Measurements from ENCODE around the gene CDC42BPG. TPM values are rescaled to one million over a fixed set of nuclear protein-coding genes. Genes with fewer than 3 reads are reported as not detected.
A peak's percentile ranks its signal among the peaks of the same experiment; 100 is the strongest.

The CDC42BPG gene
- total and polyA plus RNA-seq, 9 of the 15 experiments (the other 6 are each of a cell fraction or from before 2014, with no cell fraction given) = 0.04 to 8.8 (median 2.1) TPM

DNA sequence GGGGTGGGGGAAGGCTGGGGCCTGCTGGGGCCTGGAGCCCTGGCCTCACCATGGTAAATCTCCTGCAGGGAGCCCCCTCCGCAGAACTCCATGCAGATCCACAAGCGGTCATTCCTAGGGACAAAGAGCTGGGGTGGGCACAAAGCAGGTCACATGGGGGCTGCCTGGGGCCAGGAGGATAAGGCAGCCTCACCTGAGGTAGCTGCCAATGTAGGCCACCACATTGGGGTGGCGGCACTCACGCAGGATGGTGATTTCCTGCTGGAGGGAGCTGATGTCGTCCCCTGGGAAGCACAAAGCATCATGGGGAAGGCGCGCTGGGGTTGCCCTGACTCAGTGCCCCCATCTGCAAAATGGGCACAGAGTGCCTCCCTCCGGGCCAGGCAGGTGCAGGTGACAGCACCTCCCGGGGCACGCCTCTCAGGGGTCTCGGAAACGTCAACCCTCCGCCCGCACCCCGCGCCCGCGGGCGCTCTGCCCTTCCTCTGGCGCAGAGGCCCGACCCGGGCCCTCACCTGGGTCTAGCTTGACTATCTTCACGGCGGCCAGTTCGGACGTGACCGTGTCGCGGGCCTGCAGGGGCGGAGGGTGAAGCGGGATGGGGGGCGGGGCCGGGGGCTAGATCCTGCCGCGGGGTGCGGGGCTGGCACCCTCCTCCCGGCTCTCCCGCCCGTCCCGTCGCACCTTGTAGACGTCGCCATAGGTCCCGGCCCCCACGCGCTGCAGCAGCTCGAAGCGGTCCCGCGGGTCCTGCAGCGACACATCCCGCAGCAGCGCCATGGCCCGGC is 41.9 kb downstream of the CDC42BPG start (continued):
- no peak for TF ChIP-seq CHD2 (IDR thresholded peaks at IDR 0.05; ENCODE audit: low read depth, low read length)
- TF ChIP-seq EHMT2 (IDR thresholded peaks at IDR 0.05) = no peak
- TF ChIP-seq MAZ (CRISPR knock-in tag; conservative IDR thresholded peaks at IDR 0.05 in 1 of 2, IDR thresholded peaks at IDR 0.05 in 1 of 2) = peak in 1 of 2 experiments; percentile 34; a peak in 1 of 4 replicates
- no peak for TF ChIP-seq HDAC8 (tag; IDR thresholded peaks at IDR 0.05)
- TF ChIP-seq ZNF23 (CRISPR knock-in tag; IDR thresholded peaks at IDR 0.05) = no peak
- no peak for TF ChIP-seq POLR2AphosphoS2 (IDR thresholded peaks at IDR 0.05; ENCODE audit: low read length)
- no peak for TF ChIP-seq SRSF3 (IDR thresholded peaks at IDR 0.05; ENCODE audit: insufficient read depth, low read length)
- TF ChIP-seq, protein P1, sequence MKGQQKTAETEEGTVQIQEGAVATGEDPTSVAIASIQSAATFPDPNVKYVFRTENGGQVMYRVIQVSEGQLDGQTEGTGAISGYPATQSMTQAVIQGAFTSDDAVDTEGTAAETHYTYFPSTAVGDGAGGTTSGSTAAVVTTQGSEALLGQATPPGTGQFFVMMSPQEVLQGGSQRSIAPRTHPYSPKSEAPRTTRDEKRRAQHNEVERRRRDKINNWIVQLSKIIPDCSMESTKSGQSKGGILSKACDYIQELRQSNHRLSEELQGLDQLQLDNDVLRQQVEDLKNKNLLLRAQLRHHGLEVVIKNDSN (CRISPR knock-in tag; IDR thresholded peaks at IDR 0.05) = peak; percentile 51
- no peak for TF ChIP-seq TOE1 (IDR thresholded peaks at IDR 0.05; ENCODE audit: borderline replicate concordance)
- no peak for TF ChIP-seq TOE1 (CRISPR knock-in tag; IDR thresholded peaks at IDR 0.05; ENCODE audit: borderline replicate concordance, low read depth)
- TF ChIP-seq ARHGAP35 (IDR thresholded peaks at IDR 0.05; ENCODE audit: partially characterized antibody) = no peak
- peak; percentile 59; the same call in 1 of the 2 replicates for TF ChIP-seq PHF8 (IDR thresholded peaks at IDR 0.05; ENCODE audit: borderline replicate concordance, low read length)
- TF ChIP-seq LEF1 (IDR thresholded peaks at IDR 0.05) = no peak
- TF ChIP-seq ZNF408 (CRISPR knock-in tag; IDR thresholded peaks at IDR 0.05; ENCODE audit: low read depth) = no peak
- no peak for TF ChIP-seq FUS (optimal IDR thresholded peaks at IDR 0.05; ENCODE audit: low read depth, low read length)
- peak; percentile 33; the same call in 1 of the 2 replicates for TF ChIP-seq ZFX (CRISPR knock-in tag; IDR thresholded peaks at IDR 0.05)
- TF ChIP-seq, protein P2, sequence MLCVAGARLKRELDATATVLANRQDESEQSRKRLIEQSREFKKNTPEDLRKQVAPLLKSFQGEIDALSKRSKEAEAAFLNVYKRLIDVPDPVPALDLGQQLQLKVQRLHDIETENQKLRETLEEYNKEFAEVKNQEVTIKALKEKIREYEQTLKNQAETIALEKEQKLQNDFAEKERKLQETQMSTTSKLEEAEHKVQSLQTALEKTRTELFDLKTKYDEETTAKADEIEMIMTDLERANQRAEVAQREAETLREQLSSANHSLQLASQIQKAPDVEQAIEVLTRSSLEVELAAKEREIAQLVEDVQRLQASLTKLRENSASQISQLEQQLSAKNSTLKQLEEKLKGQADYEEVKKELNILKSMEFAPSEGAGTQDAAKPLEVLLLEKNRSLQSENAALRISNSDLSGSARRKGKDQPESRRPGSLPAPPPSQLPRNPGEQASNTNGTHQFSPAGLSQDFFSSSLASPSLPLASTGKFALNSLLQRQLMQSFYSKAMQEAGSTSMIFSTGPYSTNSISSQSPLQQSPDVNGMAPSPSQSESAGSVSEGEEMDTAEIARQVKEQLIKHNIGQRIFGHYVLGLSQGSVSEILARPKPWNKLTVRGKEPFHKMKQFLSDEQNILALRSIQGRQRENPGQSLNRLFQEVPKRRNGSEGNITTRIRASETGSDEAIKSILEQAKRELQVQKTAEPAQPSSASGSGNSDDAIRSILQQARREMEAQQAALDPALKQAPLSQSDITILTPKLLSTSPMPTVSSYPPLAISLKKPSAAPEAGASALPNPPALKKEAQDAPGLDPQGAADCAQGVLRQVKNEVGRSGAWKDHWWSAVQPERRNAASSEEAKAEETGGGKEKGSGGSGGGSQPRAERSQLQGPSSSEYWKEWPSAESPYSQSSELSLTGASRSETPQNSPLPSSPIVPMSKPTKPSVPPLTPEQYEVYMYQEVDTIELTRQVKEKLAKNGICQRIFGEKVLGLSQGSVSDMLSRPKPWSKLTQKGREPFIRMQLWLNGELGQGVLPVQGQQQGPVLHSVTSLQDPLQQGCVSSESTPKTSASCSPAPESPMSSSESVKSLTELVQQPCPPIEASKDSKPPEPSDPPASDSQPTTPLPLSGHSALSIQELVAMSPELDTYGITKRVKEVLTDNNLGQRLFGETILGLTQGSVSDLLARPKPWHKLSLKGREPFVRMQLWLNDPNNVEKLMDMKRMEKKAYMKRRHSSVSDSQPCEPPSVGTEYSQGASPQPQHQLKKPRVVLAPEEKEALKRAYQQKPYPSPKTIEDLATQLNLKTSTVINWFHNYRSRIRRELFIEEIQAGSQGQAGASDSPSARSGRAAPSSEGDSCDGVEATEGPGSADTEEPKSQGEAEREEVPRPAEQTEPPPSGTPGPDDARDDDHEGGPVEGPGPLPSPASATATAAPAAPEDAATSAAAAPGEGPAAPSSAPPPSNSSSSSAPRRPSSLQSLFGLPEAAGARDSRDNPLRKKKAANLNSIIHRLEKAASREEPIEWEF (CRISPR knock-in tag; IDR thresholded peaks at IDR 0.05) = no peak
- TF ChIP-seq, protein P3, sequence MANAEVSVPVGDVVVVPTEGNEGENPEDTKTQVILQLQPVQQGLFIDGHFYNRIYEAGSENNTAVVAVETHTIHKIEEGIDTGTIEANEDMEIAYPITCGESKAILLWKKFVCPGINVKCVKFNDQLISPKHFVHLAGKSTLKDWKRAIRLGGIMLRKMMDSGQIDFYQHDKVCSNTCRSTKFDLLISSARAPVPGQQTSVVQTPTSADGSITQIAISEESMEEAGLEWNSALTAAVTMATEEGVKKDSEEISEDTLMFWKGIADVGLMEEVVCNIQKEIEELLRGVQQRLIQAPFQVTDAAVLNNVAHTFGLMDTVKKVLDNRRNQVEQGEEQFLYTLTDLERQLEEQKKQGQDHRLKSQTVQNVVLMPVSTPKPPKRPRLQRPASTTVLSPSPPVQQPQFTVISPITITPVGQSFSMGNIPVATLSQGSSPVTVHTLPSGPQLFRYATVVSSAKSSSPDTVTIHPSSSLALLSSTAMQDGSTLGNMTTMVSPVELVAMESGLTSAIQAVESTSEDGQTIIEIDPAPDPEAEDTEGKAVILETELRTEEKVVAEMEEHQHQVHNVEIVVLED (CRISPR knock-in tag; IDR thresholded peaks at IDR 0.05) = no peak
- no peak for TF ChIP-seq ZEB2 (IDR thresholded peaks at IDR 0.05)
- no peak for TF ChIP-seq FOXK1 (CRISPR knock-in tag; IDR thresholded peaks at IDR 0.05; ENCODE audit: borderline replicate concordance)
- no peak for TF ChIP-seq FOXK2 (conservative IDR thresholded peaks at IDR 0.05 in 1 of 2, IDR thresholded peaks at IDR 0.05 in 1 of 2; ENCODE audit: low read depth in 2 of 2)
- TF ChIP-seq ZNF384 (IDR thresholded peaks at IDR 0.05; ENCODE audit: low read depth, low read length) = no peak

All from K562 (cell line).